Mesendoderm (in vitro differentiated cells): ENCODE data around the gene STKLD1.
"Not testable (repeated sequence)": the region's sequence is repeated elsewhere in the genome, so short reads cannot be mapped to it uniquely, and the experiment has no call there.

Experiments used
- DNase-seq: peaks from one replicate; pipeline ENCODE4 v3.0.0; 2013
- H2AK5ac ChIP-seq: 2 replicates; pipeline ENCODE4 v1.6.1; 2013; ENCODE audit warnings: low read length, inconsistent platforms
- H2BK120ac ChIP-seq: 2 replicates; pipeline ENCODE4 v1.6.1; 2013; ENCODE audit warnings: low read depth, mild to moderate bottlenecking, low read length, moderate library complexity, mixed read lengths
- H2BK15ac ChIP-seq: replicated peaks from 2 replicates; pipeline ENCODE4 v1.6.1; 2013; ENCODE audit warnings: low read depth, mild to moderate bottlenecking, moderate library complexity
- H2BK5ac ChIP-seq: 2 replicates; pipeline ENCODE4 v1.6.1; 2013; ENCODE audit warnings: low read length, inconsistent platforms
- H3K18ac ChIP-seq: 2 replicates; pipeline ENCODE4 v1.6.1; 2013; ENCODE audit warnings: mild to moderate bottlenecking, low read length, mixed read lengths
- H3K23ac ChIP-seq: one replicate; pipeline ENCODE4 v1.6.1; 2013; ENCODE audit warnings: low read length
- H3K27ac ChIP-seq: 2 replicates; pipeline ENCODE4 v1.5.1; 2013; ENCODE audit warnings: low read depth, mild to moderate bottlenecking, inconsistent platforms, low read length, moderate library complexity
- H3K27me3 ChIP-seq: 2 replicates; pipeline ENCODE4 v1.6.1; 2013; ENCODE audit warnings: low read length, control low read depth, mild to moderate bottlenecking, inconsistent platforms; ENCODE audit not compliant: insufficient read depth, poor library complexity
- H3K36me3 ChIP-seq: 2 replicates; pipeline ENCODE4 v1.6.1; 2013; ENCODE audit warnings: low read length, inconsistent platforms; ENCODE audit not compliant: control insufficient read depth, insufficient read depth
- H3K4ac ChIP-seq: one replicate; pipeline ENCODE4 v1.6.1; 2013; ENCODE audit warnings: low read depth, mild to moderate bottlenecking, low read length, moderate library complexity
- H3K4me1 ChIP-seq: 2 replicates; pipeline ENCODE4 v1.6.1; 2013; ENCODE audit warnings: low read depth, low read length, inconsistent platforms; ENCODE audit not compliant: control insufficient read depth
- H3K4me2 ChIP-seq: 2 replicates; pipeline ENCODE4 v1.6.1; 2013; ENCODE audit warnings: low read length
- H3K4me3 ChIP-seq: 2 replicates; pipeline ENCODE4 v1.5.1; 2013; ENCODE audit warnings: mild to moderate bottlenecking, low read length
- H3K56ac ChIP-seq: one replicate; pipeline ENCODE4 v1.6.1; 2013; ENCODE audit warnings: low read length
- H3K79me1 ChIP-seq: 2 replicates; pipeline ENCODE4 v1.6.1; 2013; ENCODE audit warnings: low read length, inconsistent platforms
- H3K79me2 ChIP-seq: 2 replicates; pipeline ENCODE4 v1.6.1; 2013; ENCODE audit warnings: mild to moderate bottlenecking, low read length; ENCODE audit not compliant: control insufficient read depth, insufficient read depth
- H3K9ac ChIP-seq: 2 replicates; pipeline ENCODE4 v1.6.1; 2013; ENCODE audit warnings: low read length, inconsistent platforms
- H4K5ac ChIP-seq: one replicate; pipeline ENCODE4 v1.6.1; 2013; ENCODE audit warnings: low read length
- H4K8ac ChIP-seq: one replicate; pipeline ENCODE4 v1.6.1; 2013; ENCODE audit warnings: low read depth, mild to moderate bottlenecking, control low read depth, low read length, moderate library complexity
- WGBS: extraction: QIAGEN DNeasy Blood & Tissue Kit; methylation state at CpG from one replicate; pipeline ENCODE4 v1.1.7; 2013; ENCODE audit warnings: low lambda C conversion rate, missing lambda C conversion rate; ENCODE audit not compliant: insufficient coverage; ENCODE audit errors: extremely low coverage; 5-methylcytosine and 5-hydroxymethylcytosine counted together

The STKLD1 gene

GRCh38 chr9:133377280-133377679 lies 1.1 kb downstream of the STKLD1 start:
- not testable (repeated sequence) for H4K8ac ChIP-seq, DNase-seq, H3K9ac ChIP-seq, H3K23ac ChIP-seq, H2BK120ac ChIP-seq, H3K18ac ChIP-seq, H3K56ac ChIP-seq, H3K36me3 ChIP-seq, H3K4ac ChIP-seq, H3K27ac ChIP-seq, H2BK15ac ChIP-seq, H3K4me3 ChIP-seq, H3K27me3 ChIP-seq, H2BK5ac ChIP-seq, H3K4me2 ChIP-seq, H3K4me1 ChIP-seq, H4K5ac ChIP-seq, H2AK5ac ChIP-seq
- Histone ChIP-seq H3K79me1 (peaks cover 14% of the 10 kb centered on the region), H3K79me2 (peaks cover 26% of the 10 kb centered on the region)
- WGBS = no CpG with 5 or more reads among the region's 14 CpGs

DNA sequence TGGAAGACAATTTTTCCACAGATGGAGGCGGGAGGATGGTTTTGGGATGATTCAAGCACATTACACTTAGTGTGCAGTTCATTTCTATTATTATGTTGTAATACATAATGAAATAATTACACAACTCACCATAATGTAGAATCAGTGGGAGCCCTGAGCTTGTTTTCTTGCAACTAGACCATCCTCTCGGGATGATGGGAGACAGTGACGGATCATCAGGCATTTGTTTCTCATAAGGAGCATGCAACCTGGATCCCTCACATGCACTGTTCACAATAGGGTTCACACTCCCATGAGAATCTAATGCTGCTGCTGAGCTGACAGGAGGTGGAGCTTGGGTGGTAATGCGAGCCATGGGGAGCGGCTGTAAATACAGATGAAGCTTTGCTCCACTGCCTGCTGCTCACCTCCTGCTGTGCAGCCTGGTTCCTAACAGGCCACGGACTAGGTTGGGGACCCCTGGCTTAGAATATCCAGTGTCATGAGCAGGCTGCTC lies 1.6 kb downstream of the STKLD1 start:
- WGBS = no CpG with 5 or more reads among the region's 6 CpGs

DNA sequence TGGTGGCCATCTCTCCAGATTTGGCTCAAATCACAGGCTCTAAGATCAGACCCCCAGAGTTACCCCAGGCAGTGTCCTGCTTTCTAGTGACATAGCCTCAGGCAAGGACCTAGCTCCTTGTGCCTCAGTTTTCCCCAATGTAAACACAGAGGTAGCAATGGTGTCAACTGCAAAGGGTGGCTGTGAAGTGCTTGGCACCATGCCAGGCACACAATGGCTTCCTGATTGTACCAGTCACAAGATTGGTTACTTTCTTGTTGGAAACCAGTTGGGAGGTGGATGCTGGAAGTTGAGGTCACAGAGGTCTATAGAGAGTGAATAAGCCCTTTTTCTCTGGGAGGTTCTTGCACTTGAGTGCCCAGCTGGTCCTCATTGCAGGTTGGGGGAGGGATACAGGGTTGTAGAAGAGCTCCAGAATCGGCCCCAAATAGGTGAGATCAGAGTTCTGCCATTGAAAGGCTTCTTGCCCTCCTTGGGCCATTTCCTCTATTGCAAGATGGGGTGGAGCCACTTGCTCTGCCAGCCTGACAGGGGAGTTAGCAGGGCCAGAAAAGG lies 2.3 kb downstream of the STKLD1 start:
- H3K4me2 ChIP-seq = no peak overlapping the region
- peaks cover 16% of the 10 kb centered on the region for H3K79me2 ChIP-seq
- no peak for DNase-seq
- no CpG with 5 or more reads among the region's 1 CpG for WGBS
- H3K27ac ChIP-seq = no peak overlapping the region
- no peak overlapping the region for H2BK15ac ChIP-seq
- H4K8ac ChIP-seq = no peak overlapping the region
- no peak overlapping the region for H3K23ac ChIP-seq
- no peak overlapping the region for H3K9ac ChIP-seq
- peaks cover 1% of the 10 kb centered on the region for H3K36me3 ChIP-seq
- H2BK5ac ChIP-seq = no peak overlapping the region
- no peak overlapping the region for H2BK120ac ChIP-seq
- no peaks in the 10 kb centered on the region for H3K4me1 ChIP-seq
- no peak overlapping the region for H2AK5ac ChIP-seq
- no peak overlapping the region for H3K18ac ChIP-seq
- no peak overlapping the region for H3K4ac ChIP-seq
- H4K5ac ChIP-seq = no peak overlapping the region
- no peak overlapping the region for H3K4me3 ChIP-seq
- peaks cover 5% of the 10 kb centered on the region for H3K79me1 ChIP-seq
- no peak overlapping the region for H3K56ac ChIP-seq
- no peaks in the 10 kb centered on the region for H3K27me3 ChIP-seq

More for the DNA sequence above, 1.6 kb downstream of the STKLD1 start:
- H3K79me1 ChIP-seq = peaks cover 9% of the 10 kb centered on the region
- no peaks in the 10 kb centered on the region for H3K4me1 ChIP-seq
- H2BK15ac ChIP-seq = no peak overlapping the region
- no peak overlapping the region for H4K5ac ChIP-seq
- H3K9ac ChIP-seq = no peak overlapping the region
- peaks cover 22% of the 10 kb centered on the region for H3K79me2 ChIP-seq
- H3K4ac ChIP-seq = no peak overlapping the region
- H3K18ac ChIP-seq = no peak overlapping the region
- no peak overlapping the region for H3K4me2 ChIP-seq
- no peak overlapping the region for H4K8ac ChIP-seq
- H3K4me3 ChIP-seq = no peak overlapping the region
- H3K27me3 ChIP-seq = no peaks in the 10 kb centered on the region
- peaks cover 2% of the 10 kb centered on the region for H3K36me3 ChIP-seq
- no peak overlapping the region for H3K23ac ChIP-seq
- no peak overlapping the region for H2BK120ac ChIP-seq
- H2AK5ac ChIP-seq = no peak overlapping the region
- no peak for DNase-seq
- H3K56ac ChIP-seq = no peak overlapping the region
- H2BK5ac ChIP-seq = no peak overlapping the region
- no peak overlapping the region for H3K27ac ChIP-seq

GRCh38 chr9:133379153-133380086 lies 3.3 kb downstream of the STKLD1 start:
- DNase-seq = no peak
- H3K23ac ChIP-seq = no peak overlapping the region
- WGBS = no CpG with 5 or more reads among the region's 14 CpGs
- H3K4ac ChIP-seq = no peak overlapping the region
- H3K79me2 ChIP-seq = peaks cover 11% of the 10 kb centered on the region
- no peak overlapping the region for H2BK15ac ChIP-seq
- H3K18ac ChIP-seq = no peak overlapping the region
- no peaks in the 10 kb centered on the region for H3K4me1 ChIP-seq
- H3K79me1 ChIP-seq = peaks cover 4% of the 10 kb centered on the region
- H2BK120ac ChIP-seq = no peak overlapping the region
- H3K27me3 ChIP-seq = no peaks in the 10 kb centered on the region
- no peak overlapping the region for H4K5ac ChIP-seq
- no peak overlapping the region for H2AK5ac ChIP-seq
- H3K36me3 ChIP-seq = no peaks in the 10 kb centered on the region
- no peak overlapping the region for H4K8ac ChIP-seq
- no peak overlapping the region for H3K9ac ChIP-seq
- H3K56ac ChIP-seq = no peak overlapping the region
- no peak overlapping the region for H3K27ac ChIP-seq
- no peak overlapping the region for H3K4me2 ChIP-seq
- no peak overlapping the region for H2BK5ac ChIP-seq
- H3K4me3 ChIP-seq = no peak overlapping the region

GRCh38 chr9:133380734-133381133 lies 4.6 kb downstream of the STKLD1 start:
- H3K4me2 ChIP-seq = no peak overlapping the region
- H3K79me1 ChIP-seq = no peaks in the 10 kb centered on the region
- H3K4me3 ChIP-seq = no peak overlapping the region
- H2BK5ac ChIP-seq = no peak overlapping the region
- H3K18ac ChIP-seq = no peak overlapping the region
- no peaks in the 10 kb centered on the region for H3K4me1 ChIP-seq
- H2BK120ac ChIP-seq = no peak overlapping the region
- H3K27me3 ChIP-seq = no peaks in the 10 kb centered on the region
- no peak for DNase-seq
- no peak overlapping the region for H3K27ac ChIP-seq
- WGBS = no CpG with 5 or more reads among the region's 4 CpGs
- no peak overlapping the region for H2AK5ac ChIP-seq
- no peak overlapping the region for H3K9ac ChIP-seq
- no peaks in the 10 kb centered on the region for H3K79me2 ChIP-seq
- H4K8ac ChIP-seq = no peak overlapping the region
- no peak overlapping the region for H3K23ac ChIP-seq
- H3K4ac ChIP-seq = no peak overlapping the region
- no peak overlapping the region for H2BK15ac ChIP-seq
- no peaks in the 10 kb centered on the region for H3K36me3 ChIP-seq
- H3K56ac ChIP-seq = no peak overlapping the region
- H4K5ac ChIP-seq = no peak overlapping the region
